ENCODE results near the gene CCDC90B.

Gene CCDC90B

DNA sequence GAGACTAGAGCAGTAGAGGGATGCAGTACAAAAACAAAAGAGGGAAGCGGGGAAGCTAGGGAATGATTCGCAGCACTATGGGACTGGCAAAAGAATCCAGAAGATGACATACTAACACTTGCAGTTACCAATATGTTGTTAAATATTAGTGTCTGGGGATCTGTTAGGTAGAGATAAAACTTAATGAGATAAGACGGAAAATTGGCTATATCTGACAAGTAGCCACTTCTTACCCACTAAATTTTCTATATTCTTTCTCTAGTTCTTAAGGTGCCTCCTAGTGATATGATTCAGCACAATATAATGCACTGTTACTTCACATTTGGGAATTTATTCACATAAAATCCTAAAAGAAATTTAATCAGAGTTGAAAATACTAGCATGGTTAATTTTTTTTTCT lies 30.8 kb downstream of the CCDC90B start:
- peaks cover 31% of the 10 kb centered on the region for H3K36me3 ChIP-seq (ENCODE audit: insufficient read depth, low read length)
- no peak for DNase-seq (ENCODE audit: low read depth, low spot score)
- H3K9me3 ChIP-seq (ENCODE audit: low read depth, low read length): no peaks in the 10 kb centered on the region
- H3K27ac ChIP-seq: peak overlapping the region; percentile 2; the same call in 1 of the 2 replicates
- TF ChIP-seq EZH2 (IDR thresholded peaks at IDR 0.05): no peak
- TF ChIP-seq POLR2AphosphoS5 (IDR thresholded peaks at IDR 0.05; ENCODE audit: borderline replicate concordance, low read depth, low read length): no peak
- no peak for TF ChIP-seq FOXP2 (optimal IDR thresholded peaks at IDR 0.05; ENCODE audit: control extremely low read depth, extremely low read length, insufficient read depth)
- no peak overlapping the region for H3K4me3 ChIP-seq
- no peak overlapping the region for H3K9ac ChIP-seq (ENCODE audit: insufficient read length)

DNA sequence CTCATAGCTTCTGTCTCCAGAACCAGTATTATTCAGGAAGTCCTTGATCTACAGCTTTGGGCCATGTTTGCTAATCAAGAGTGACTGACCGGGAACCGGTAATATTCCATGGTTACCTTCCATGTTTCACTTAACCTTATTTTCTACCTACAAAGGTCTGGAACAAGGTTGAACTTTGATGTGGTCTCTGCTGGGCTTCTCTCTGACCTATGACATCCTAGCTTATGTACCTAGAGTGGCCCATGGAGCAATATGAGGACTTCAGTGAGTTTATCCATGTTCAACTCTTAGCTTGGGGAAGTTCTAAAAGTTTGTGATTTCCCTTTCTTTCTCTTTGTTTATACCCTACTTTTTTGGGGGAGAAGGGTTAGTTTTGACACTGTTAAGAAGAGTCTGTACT lies 33.2 kb downstream of the CCDC90B start:
- Histone ChIP-seq H3K27ac (peak overlapping the region; percentile 67), H3K9me3 (ENCODE audit: low read depth, low read length) (no peaks in the 10 kb centered on the region), H3K4me3 (no peak overlapping the region), H3K9ac (ENCODE audit: insufficient read length) (no peak overlapping the region), H3K36me3 (ENCODE audit: insufficient read depth, low read length) (peaks cover 15% of the 10 kb centered on the region)
- no peak for TF ChIP-seq POLR2AphosphoS5 (IDR thresholded peaks at IDR 0.05; ENCODE audit: borderline replicate concordance, low read depth, low read length)
- TF ChIP-seq FOXP2 (optimal IDR thresholded peaks at IDR 0.05; ENCODE audit: control extremely low read depth, extremely low read length, insufficient read depth): no peak
- TF ChIP-seq EZH2 (IDR thresholded peaks at IDR 0.05): no peak
- DNase-seq (ENCODE audit: low read depth, low spot score): no peak

DNA sequence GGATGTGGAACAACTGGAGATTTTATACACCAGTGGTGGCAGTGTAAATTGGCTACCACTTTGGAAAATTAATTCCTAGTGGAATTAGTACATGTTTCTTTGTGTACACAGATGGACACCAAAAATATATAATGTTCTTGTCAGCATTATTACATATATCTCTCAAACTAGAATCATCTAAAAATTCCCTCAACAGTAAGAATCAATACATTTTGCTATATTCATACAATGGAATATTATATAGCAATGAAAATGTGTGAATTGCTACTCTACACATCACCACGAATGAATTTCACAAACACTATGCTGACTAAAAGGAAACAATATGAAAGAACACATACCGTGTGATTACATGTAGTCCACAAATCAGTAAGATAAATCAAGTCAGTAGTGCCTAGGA lies 33.9 kb downstream of the CCDC90B start:
- DNase-seq (ENCODE audit: low read depth, low spot score): no peak
- H3K36me3 ChIP-seq (ENCODE audit: insufficient read depth, low read length): peaks cover 10% of the 10 kb centered on the region; the same call in 1 of the 2 replicates
- no peak overlapping the region for H3K9ac ChIP-seq (ENCODE audit: insufficient read length)
- H3K9me3 ChIP-seq (ENCODE audit: low read depth, low read length): no peaks in the 10 kb centered on the region
- no peak overlapping the region for H3K4me3 ChIP-seq
- TF ChIP-seq EZH2 (IDR thresholded peaks at IDR 0.05): no peak
- no peak for TF ChIP-seq POLR2AphosphoS5 (IDR thresholded peaks at IDR 0.05; ENCODE audit: borderline replicate concordance, low read depth, low read length)
- no peak for TF ChIP-seq FOXP2 (optimal IDR thresholded peaks at IDR 0.05; ENCODE audit: control extremely low read depth, extremely low read length, insufficient read depth)
- H3K27ac ChIP-seq: no peak overlapping the region

DNA sequence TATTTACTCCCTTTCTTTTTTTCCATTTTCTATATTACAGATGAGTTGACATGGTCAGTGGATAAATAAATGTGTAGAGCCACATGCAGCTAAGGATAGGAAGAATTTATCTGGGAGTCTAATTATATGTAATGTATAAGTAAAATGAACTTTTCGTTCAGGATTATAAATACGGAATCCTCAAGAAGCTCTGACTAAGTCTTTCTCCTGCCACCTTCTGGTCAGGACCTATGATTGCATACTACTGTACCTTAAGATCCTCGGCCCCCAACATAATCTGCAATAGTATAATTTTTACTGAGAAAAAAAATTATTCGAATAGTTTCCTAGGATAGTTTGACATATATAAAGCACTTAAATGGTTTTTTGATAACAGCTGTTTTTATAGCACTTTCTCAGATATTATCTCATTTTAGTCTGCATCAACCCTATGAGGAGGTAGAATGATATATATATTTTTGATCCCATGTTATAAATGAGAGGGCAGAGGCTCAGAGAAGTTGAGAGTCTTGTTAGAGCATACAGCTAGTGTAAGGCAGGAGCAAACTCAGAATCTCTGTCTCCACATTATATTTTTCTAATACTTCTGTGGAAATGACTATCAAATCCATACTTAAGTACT lies 36.1 kb downstream of the CCDC90B start:
- TF ChIP-seq POLR2AphosphoS5 (IDR thresholded peaks at IDR 0.05; ENCODE audit: borderline replicate concordance, low read depth, low read length) (no peak), EZH2 (IDR thresholded peaks at IDR 0.05) (no peak), FOXP2 (optimal IDR thresholded peaks at IDR 0.05; ENCODE audit: control extremely low read depth, extremely low read length, insufficient read depth) (no peak)
- no peak overlapping the region for H3K4me3 ChIP-seq
- H3K36me3 ChIP-seq (ENCODE audit: insufficient read depth, low read length): peaks cover 6% of the 10 kb centered on the region; the same call in 1 of the 2 replicates
- H3K27ac ChIP-seq: no peak overlapping the region
- H3K9me3 ChIP-seq (ENCODE audit: low read depth, low read length): no peaks in the 10 kb centered on the region
- peak overlapping the region; percentile 7 for H3K9ac ChIP-seq (ENCODE audit: insufficient read length)
- DNase-seq (ENCODE audit: low read depth, low spot score): peak; percentile 48

DNA sequence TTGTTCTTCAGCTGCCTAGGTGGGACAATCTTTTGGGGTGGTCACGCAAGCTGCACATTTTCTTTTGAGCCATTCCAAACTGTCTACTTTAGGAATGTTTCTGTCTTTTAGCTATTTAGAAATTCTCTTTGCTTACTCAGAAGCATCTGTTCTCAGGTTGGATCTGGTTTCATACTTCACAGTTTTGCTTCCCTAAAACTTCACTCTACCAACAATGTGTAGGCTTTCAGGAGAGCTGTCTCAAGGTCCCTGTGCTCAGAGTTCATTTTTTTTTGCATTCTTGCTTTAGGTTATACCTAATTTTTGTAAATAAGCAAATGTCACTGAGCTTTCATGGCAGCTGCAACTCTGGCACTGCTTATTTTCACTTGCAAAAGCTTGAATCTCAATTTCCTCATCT lies 36.7 kb downstream of the CCDC90B start:
- H3K27ac ChIP-seq: no peak overlapping the region
- peaks cover 6% of the 10 kb centered on the region; the same call in 1 of the 2 replicates for H3K36me3 ChIP-seq (ENCODE audit: insufficient read depth, low read length)
- H3K9ac ChIP-seq (ENCODE audit: insufficient read length): no peak overlapping the region
- no peak for DNase-seq (ENCODE audit: low read depth, low spot score)
- no peak overlapping the region for H3K4me3 ChIP-seq
- H3K9me3 ChIP-seq (ENCODE audit: low read depth, low read length): no peaks in the 10 kb centered on the region
- TF ChIP-seq EZH2 (IDR thresholded peaks at IDR 0.05) (no peak), FOXP2 (optimal IDR thresholded peaks at IDR 0.05; ENCODE audit: control extremely low read depth, extremely low read length, insufficient read depth) (no peak), POLR2AphosphoS5 (IDR thresholded peaks at IDR 0.05; ENCODE audit: borderline replicate concordance, low read depth, low read length) (no peak)

DNA sequence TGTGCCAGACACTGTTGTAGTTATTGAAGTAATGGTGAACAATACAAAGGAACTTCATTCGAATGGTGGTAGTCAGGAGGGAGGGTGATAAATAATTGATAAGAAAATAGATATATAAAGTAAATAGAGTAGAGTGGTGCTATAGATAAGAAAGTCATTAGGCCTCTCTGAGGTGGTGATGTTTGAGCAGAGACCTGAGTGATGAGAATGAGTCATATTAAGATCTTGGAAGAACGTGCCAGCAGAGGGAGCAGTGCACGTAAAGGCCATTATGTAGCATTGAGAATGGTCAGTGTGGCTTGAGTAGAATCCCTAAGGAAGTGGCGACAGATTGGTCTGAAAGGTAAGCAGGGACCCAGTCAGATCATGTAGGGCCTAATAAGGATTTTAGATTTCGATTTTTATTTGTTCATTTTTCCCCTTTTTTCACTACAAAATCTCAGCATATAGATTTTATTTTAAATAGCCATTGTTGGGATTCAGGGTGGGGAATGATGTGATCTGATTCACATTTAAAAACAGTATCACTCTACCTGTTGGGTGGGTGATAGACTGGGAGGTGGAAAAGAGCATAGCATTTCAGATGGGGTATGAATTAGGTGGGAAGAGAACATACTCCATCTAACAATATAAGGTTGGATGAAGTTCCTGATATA lies 44.7 kb downstream of the CCDC90B start:
- Histone ChIP-seq H3K4me3 (no peak overlapping the region), H3K9ac (ENCODE audit: insufficient read length) (no peak overlapping the region), H3K9me3 (ENCODE audit: low read depth, low read length) (no peaks in the 10 kb centered on the region), H3K36me3 (ENCODE audit: insufficient read depth, low read length) (no peaks in the 10 kb centered on the region), H3K27ac (peak overlapping the region; percentile 58; the same call in 1 of the 2 replicates)
- TF ChIP-seq EZH2 (IDR thresholded peaks at IDR 0.05) (no peak), FOXP2 (optimal IDR thresholded peaks at IDR 0.05; ENCODE audit: control extremely low read depth, extremely low read length, insufficient read depth) (no peak), POLR2AphosphoS5 (IDR thresholded peaks at IDR 0.05; ENCODE audit: borderline replicate concordance, low read depth, low read length) (no peak)
- DNase-seq (ENCODE audit: low read depth, low spot score): no peak

DNA sequence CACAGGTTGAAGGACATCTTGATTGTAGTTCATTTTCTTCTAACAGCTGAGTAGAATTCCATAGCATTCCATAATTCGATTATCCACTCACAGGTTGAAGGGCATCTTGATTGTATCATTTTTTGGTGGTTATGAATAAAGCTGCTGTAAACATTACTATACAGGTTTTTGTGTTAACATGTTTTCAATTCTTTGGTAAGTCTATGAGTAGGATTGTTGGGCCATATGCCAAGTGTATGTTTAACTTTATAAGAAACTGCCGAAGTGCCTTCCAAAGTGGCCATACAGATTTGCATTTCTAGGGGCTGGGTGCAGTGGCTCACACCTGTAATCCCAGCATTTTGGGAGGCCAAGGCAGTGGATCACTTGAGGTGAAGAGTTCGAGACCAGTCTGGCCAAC lies 48.1 kb downstream of the CCDC90B start:
- H3K9ac ChIP-seq (ENCODE audit: insufficient read length): no peak overlapping the region
- no peak for DNase-seq (ENCODE audit: low read depth, low spot score)
- H3K27ac ChIP-seq: peak overlapping the region; percentile 3; the same call in 1 of the 2 replicates
- H3K4me3 ChIP-seq: no peak overlapping the region
- TF ChIP-seq FOXP2 (optimal IDR thresholded peaks at IDR 0.05; ENCODE audit: control extremely low read depth, extremely low read length, insufficient read depth) (no peak), POLR2AphosphoS5 (IDR thresholded peaks at IDR 0.05; ENCODE audit: borderline replicate concordance, low read depth, low read length) (no peak), EZH2 (IDR thresholded peaks at IDR 0.05) (no peak)
- H3K9me3 ChIP-seq (ENCODE audit: low read depth, low read length): no peaks in the 10 kb centered on the region
- no peaks in the 10 kb centered on the region for H3K36me3 ChIP-seq (ENCODE audit: insufficient read depth, low read length)

DNA sequence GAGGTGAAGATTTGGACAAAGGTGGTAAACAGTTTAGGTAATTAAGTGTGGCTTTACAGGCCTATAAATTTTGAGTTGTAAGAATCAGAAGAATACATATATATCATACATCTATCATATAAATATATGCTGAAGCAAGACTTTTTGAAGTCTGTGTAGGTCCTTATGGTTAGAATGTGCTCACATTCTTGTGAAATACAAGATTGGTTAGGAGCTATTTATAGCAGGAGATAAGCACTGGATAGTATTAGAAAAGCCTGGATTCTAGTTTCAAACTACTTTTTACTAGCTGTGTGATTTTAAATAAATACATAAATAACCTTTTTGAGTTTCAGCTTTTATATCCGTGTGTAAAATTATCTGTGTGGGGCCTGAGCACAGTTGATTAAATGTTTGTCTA lies 50.3 kb downstream of the CCDC90B start:
- Histone ChIP-seq H3K9ac (ENCODE audit: insufficient read length) (no peak overlapping the region), H3K4me3 (no peak overlapping the region), H3K36me3 (ENCODE audit: insufficient read depth, low read length) (no peaks in the 10 kb centered on the region), H3K27ac (peak overlapping the region; percentile 58; the same call in 1 of the 2 replicates), H3K9me3 (ENCODE audit: low read depth, low read length) (no peaks in the 10 kb centered on the region)
- DNase-seq (ENCODE audit: low read depth, low spot score): no peak
- TF ChIP-seq POLR2AphosphoS5 (IDR thresholded peaks at IDR 0.05; ENCODE audit: borderline replicate concordance, low read depth, low read length): no peak
- no peak for TF ChIP-seq EZH2 (IDR thresholded peaks at IDR 0.05)
- no peak for TF ChIP-seq FOXP2 (optimal IDR thresholded peaks at IDR 0.05; ENCODE audit: control extremely low read depth, extremely low read length, insufficient read depth)
